Nephron progenitor cell (in vitro differentiated cells): ENCODE data around the gene RAB5IF.
A peak's percentile ranks its signal among the peaks of the same experiment; 100 is the strongest.

Source experiments
- DNase-seq: peaks from one replicate; pipeline ENCODE4 v3.0.0; 2021
- H3K27ac Mint-ChIP-seq: 2 replicates; pipeline ENCODE4 v1.8.0; 2021; ENCODE audit warnings: mild to moderate bottlenecking, moderate library complexity, mixed read lengths
- H3K27me3 Mint-ChIP-seq: 2 replicates; pipeline ENCODE4 v1.8.0; 2021; ENCODE audit warnings: mild to moderate bottlenecking, low read depth, mixed read lengths; ENCODE audit not compliant: poor library complexity
- H3K36me3 Mint-ChIP-seq: 2 replicates; pipeline ENCODE4 v1.8.0; 2021; ENCODE audit warnings: low read depth, mixed read lengths
- H3K4me1 Mint-ChIP-seq: 2 replicates; pipeline ENCODE4 v1.8.0; 2021; ENCODE audit warnings: mixed read lengths
- H3K4me3 Mint-ChIP-seq: 2 replicates; pipeline ENCODE4 v1.8.0; 2021; ENCODE audit warnings: mild to moderate bottlenecking, moderate library complexity, mixed read lengths
- H3K9me3 Mint-ChIP-seq: 2 replicates; pipeline ENCODE4 v1.8.0; 2021; ENCODE audit warnings: mild to moderate bottlenecking, moderate library complexity, mixed read lengths
- CTCF ChIP-seq: fragments of 200-600 bp; sonication (generic); IDR thresholded peaks from 2 replicates; pipeline ENCODE4 v1.5.0; 2021; ENCODE audit warnings: antibody characterized with exemption

Gene RAB5IF

DNA sequence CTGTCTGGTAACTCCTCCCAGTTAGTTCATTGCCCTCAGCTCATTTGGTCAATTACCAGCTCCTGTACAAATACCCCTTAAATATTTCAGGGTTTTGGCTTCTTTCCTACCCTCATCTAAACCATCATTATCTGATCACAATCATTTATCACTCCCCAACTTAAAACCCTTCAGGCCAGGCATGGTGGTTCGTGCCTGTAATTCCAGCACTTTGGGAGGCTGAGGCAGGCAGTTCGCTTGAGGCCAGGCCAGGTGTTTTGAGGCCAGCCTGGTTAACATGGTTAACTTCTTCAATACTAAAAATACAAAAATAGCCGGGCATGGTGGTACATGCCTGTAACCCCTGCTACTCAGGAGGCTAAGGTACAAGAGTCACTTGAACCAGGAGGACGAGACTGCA, 22.8 kb upstream of the RAB5IF start:
- Mint-ChIP-seq H3K9me3 (no peaks in the 10 kb centered on the region), H3K4me3 (no peak overlapping the region), H3K4me1 (peaks cover 5% of the 10 kb centered on the region), H3K27me3 (no peaks in the 10 kb centered on the region), H3K27ac (no peak overlapping the region), H3K36me3 (peaks cover 58% of the 10 kb centered on the region)
- no peak for TF ChIP-seq CTCF
- no peak for DNase-seq

- peaks cover 60% of the 10 kb centered on the region for H3K36me3 Mint-ChIP-seq
These were observed 21.5 kb upstream of the RAB5IF start for GRCh38 chr20:36584018-36584481.

GRCh38 chr20:36585410-36586125, 20.0 kb upstream of the RAB5IF start:
- DNase-seq, result no peak
- Mint-ChIP-seq H3K4me3 (no peak overlapping the region), H3K36me3 (peaks cover 60% of the 10 kb centered on the region), H3K27ac (peak overlapping the region; percentile 69), H3K9me3 (no peaks in the 10 kb centered on the region), H3K4me1 (peaks cover 5% of the 10 kb centered on the region), H3K27me3 (peaks cover 4% of the 10 kb centered on the region)
- no peak for TF ChIP-seq CTCF

More at GRCh38 chr20:36584018-36584481, 21.5 kb upstream of the RAB5IF start:
- Mint-ChIP-seq H3K4me3 (no peak overlapping the region), H3K4me1 (peaks cover 5% of the 10 kb centered on the region), H3K27ac (peak overlapping the region; percentile 90), H3K9me3 (no peaks in the 10 kb centered on the region), H3K27me3 (no peaks in the 10 kb centered on the region)
- TF ChIP-seq CTCF, result no peak
- DNase-seq, result no peak

DNA sequence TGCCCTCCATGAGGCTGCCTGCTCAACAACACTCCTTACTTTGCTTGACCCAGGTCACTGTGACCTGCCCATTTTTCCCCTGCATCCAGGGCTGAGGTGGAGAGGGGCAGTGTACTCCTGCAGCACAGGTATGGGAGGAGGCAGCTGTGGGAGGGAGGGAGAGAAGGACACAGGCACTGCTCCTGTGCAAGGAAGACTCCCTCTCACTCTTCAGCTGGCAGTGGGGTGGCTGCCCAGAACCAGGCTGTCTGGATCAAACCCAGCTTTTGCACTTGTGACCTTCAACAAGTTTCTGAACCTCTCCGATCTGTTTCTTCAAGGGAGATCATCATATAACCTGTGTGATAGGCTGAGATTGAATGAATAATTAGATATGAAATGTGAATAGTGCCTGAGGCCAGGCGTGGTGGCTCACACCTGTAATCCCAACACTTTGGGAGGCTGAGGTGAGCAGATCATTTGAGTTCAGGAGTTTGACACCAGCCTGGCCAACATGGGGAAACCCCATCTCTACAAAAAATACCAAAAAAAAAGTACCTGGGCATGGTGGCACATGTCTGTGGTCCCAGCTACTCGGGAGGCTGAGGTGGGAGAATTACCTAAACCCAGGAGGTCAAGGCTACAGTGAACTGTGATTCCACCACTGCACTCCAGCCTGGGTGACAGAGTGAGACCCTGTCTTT, 18.1 kb upstream of the RAB5IF start:
- Mint-ChIP-seq H3K36me3 (peaks cover 71% of the 10 kb centered on the region), H3K4me1 (peaks cover 5% of the 10 kb centered on the region), H3K9me3 (no peaks in the 10 kb centered on the region), H3K4me3 (no peak overlapping the region), H3K27ac (peak overlapping the region; percentile 12), H3K27me3 (peaks cover 4% of the 10 kb centered on the region)
- TF ChIP-seq CTCF, result no peak
- DNase-seq, result no peak

- Mint-ChIP-seq H3K27me3 (peaks cover 4% of the 10 kb centered on the region), H3K36me3 (peaks cover 79% of the 10 kb centered on the region), H3K9me3 (no peaks in the 10 kb centered on the region), H3K4me1 (no peaks in the 10 kb centered on the region), H3K4me3 (no peak overlapping the region), H3K27ac (no peak overlapping the region)
- no peak for TF ChIP-seq CTCF
- DNase-seq, result no peak
These were observed 14.3 kb upstream of the RAB5IF start for GRCh38 chr20:36591281-36591680.
